H1 (cell line): ENCODE results near the gene AIG1. TPM values are rescaled to one million over a fixed set of nuclear protein-coding genes. Genes with fewer than 3 reads are reported as not detected.

ENCODE experiments used
- ATF3 ChIP-seq: IDR thresholded peaks from 2 replicates; pipeline ENCODE4 v1.6.1; 2011; ENCODE audit warnings: low read depth, mild to moderate bottlenecking, low read length; ENCODE audit not compliant: insufficient read depth
- BCL11A ChIP-seq, 2 experiments: IDR thresholded peaks; one replicate each; pipeline ENCODE4 v1.6.1; 2011; ENCODE audit warnings: low read depth in 2 of 2, low read length in 2 of 2, mild to moderate bottlenecking in 2 of 2
- CBX8 ChIP-seq: fragments of 300-800, 300-1000 bp; sonication (generic); IDR thresholded peaks from 2 replicates; pipeline ENCODE4 v1.7.1; 2016; ENCODE audit warnings: low read depth, low read length, borderline replicate concordance
- HDAC2 ChIP-seq, 2 experiments: fragments of 300-600 bp in 1 of 2; sonication (generic) in 1 of 2; IDR thresholded peaks; 2 replicates each; pipeline ENCODE4 v1.6.1; 2011 to 2012; ENCODE audit warnings: low read depth in 2 of 2, low read length in 2 of 2, mild to moderate bottlenecking in 2 of 2, moderate library complexity in 2 of 2, borderline replicate concordance in 1 of 2, inconsistent platforms in 1 of 2
- SP2 ChIP-seq: IDR thresholded peaks from 2 replicates; pipeline ENCODE4 v1.6.1; 2012; ENCODE audit warnings: mild to moderate bottlenecking, low read length, inconsistent platforms
- polyA plus RNA-seq, 7 experiments: library from polyadenylated mRNA; depleted of rRNA in 3 of 7; stranded (reverse) in 5 of 7; unstranded in 2 of 7; fragments of >200 nt in 5 of 7; fragments of 200-250 nt in 2 of 7; gene quantifications; 1 replicate in 5 of 7; 2 replicates in 1 of 7; 4 replicates in 1 of 7; pipeline versions ENCODE4 v1.2.1 to v1.2.3, GENCODE V29; 2011 to 2013; ENCODE audit warnings: missing spikeins in 2 of 7, mixed read lengths in 2 of 7
- total RNA-seq: library from RNA; stranded (reverse); fragmentation: NEBNext Ultra II Directional; extraction: Animal tissue kit (Norgen Biotek cat#: 25700); gene quantifications from 2 replicates; pipeline ENCODE4 v1.2.1, GENCODE V29; 2021
- TF ChIP-seq, protein P1 (sequence below): IDR thresholded peaks from 2 replicates; pipeline ENCODE4 v1.6.1; 2012; ENCODE audit warnings: low read length, inconsistent platforms

AIG1 gene
- total and polyA plus RNA-seq, 2 of the 8 experiments (the other 6 are each of a cell fraction or from before 2014, with no cell fraction given), result 56.6 to 58.4 TPM

DNA sequence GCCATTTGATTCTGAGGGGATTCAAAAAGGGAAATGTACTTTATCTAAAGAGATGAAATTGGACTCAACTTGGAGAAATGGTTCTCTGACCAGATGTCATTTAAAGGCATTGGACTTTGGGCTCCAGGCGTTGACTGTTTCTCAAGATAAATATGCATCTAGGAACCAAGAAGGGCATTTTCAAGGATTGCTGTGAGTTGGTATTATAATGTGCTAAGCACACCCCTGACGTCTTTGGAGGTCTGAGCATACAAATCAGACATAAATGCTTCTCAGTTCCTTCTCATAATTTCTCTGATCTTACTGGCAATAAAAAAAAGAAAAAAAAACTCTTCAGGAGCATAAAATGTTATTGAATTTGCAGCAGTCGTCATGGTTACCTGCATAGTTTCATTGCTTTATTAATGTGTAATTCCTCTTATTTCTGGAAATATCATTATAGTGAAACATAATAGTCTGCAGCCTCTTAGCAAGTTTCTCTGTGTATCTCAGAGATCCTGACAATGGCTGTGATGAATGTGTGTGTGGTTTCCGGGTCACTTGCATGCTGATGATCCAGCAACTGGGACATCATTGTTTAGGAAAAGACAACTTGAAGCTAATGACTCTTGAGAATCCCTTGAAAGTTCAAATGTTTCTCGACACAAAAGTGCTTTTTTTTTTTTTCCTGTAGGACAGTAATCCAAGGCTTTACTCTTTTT, 136.0 kb downstream of the AIG1 start (continued):
- no peak for TF ChIP-seq HDAC2 (IDR thresholded peaks at IDR 0.05; ENCODE audit: borderline replicate concordance in 1 of 2, low read depth in 2 of 2, low read length in 2 of 2)
- TF ChIP-seq, protein P1, sequence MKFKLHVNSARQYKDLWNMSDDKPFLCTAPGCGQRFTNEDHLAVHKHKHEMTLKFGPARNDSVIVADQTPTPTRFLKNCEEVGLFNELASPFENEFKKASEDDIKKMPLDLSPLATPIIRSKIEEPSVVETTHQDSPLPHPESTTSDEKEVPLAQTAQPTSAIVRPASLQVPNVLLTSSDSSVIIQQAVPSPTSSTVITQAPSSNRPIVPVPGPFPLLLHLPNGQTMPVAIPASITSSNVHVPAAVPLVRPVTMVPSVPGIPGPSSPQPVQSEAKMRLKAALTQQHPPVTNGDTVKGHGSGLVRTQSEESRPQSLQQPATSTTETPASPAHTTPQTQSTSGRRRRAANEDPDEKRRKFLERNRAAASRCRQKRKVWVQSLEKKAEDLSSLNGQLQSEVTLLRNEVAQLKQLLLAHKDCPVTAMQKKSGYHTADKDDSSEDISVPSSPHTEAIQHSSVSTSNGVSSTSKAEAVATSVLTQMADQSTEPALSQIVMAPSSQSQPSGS, result no peak
- no peak for TF ChIP-seq SP2
- TF ChIP-seq CBX8, result no peak
- TF ChIP-seq ATF3, result no peak
- TF ChIP-seq BCL11A (IDR thresholded peaks at IDR 0.05; ENCODE audit: low read depth in 2 of 2, low read length in 2 of 2), result no peak
